ENCODE measurements around the gene TACR1.
"Not testable (repeated sequence)": the region's sequence is repeated elsewhere in the genome, so short reads cannot be mapped to it uniquely, and the experiment has no call there.

The TACR1 gene

GRCh38 chr2:75194184-75194868, 5.0 kb downstream of the TACR1 start:
- DNase-seq = no peak

GRCh38 chr2:75192496-75192895, 6.8 kb downstream of the TACR1 start:
- no peak for DNase-seq

GRCh38 chr2:75190271-75190990, 8.9 kb downstream of the TACR1 start:
- DNase-seq = no peak

GRCh38 chr2:75186821-75187220, 12.5 kb downstream of the TACR1 start:
- no peak for DNase-seq

- no peak for DNase-seq
Observed at GRCh38 chr2:75182606-75183005, 16.7 kb downstream of the TACR1 start.

- no peak for DNase-seq
Observed at GRCh38 chr2:75180476-75180875, 18.8 kb downstream of the TACR1 start.

GRCh38 chr2:75177427-75177826, 21.9 kb downstream of the TACR1 start:
- DNase-seq = no peak

- DNase-seq = no peak
Observed at GRCh38 chr2:75175456-75175855, 23.9 kb downstream of the TACR1 start.

GRCh38 chr2:75174981-75175380, 24.3 kb downstream of the TACR1 start:
- DNase-seq = no peak

- no peak for DNase-seq
Observed at GRCh38 chr2:75174519-75174918, 24.8 kb downstream of the TACR1 start.

- no peak for DNase-seq
Observed at GRCh38 chr2:75173740-75174139, 25.6 kb downstream of the TACR1 start.

- DNase-seq = not testable (repeated sequence)
Observed at GRCh38 chr2:75171423-75171822, 27.9 kb downstream of the TACR1 start.

- no peak for DNase-seq
Observed at GRCh38 chr2:75170889-75171288, 28.4 kb downstream of the TACR1 start.

- DNase-seq = no peak
Observed at GRCh38 chr2:75168186-75168585, 31.1 kb downstream of the TACR1 start.

- no peak for DNase-seq
Observed at GRCh38 chr2:75166491-75166890, 32.8 kb downstream of the TACR1 start.

GRCh38 chr2:75162897-75163296, 36.4 kb downstream of the TACR1 start:
- DNase-seq = peak; percentile 17

- no peak for DNase-seq
Observed at GRCh38 chr2:75162259-75162658, 37.1 kb downstream of the TACR1 start.

GRCh38 chr2:75157435-75157834, 41.9 kb downstream of the TACR1 start:
- no peak for DNase-seq

- no peak for DNase-seq
Observed at GRCh38 chr2:75155115-75155514, 44.2 kb downstream of the TACR1 start.

GRCh38 chr2:75153221-75153620, 46.1 kb downstream of the TACR1 start:
- DNase-seq = no peak

GRCh38 chr2:75152243-75152642, 47.1 kb downstream of the TACR1 start:
- not testable (repeated sequence) for DNase-seq

- DNase-seq = not testable (repeated sequence)
Observed at GRCh38 chr2:75147884-75148283, 51.4 kb downstream of the TACR1 start.

- no peak for DNase-seq
Observed at GRCh38 chr2:75146606-75147332, 52.6 kb downstream of the TACR1 start.

- not testable (repeated sequence) for DNase-seq
Observed at GRCh38 chr2:75146221-75146605, 53.1 kb downstream of the TACR1 start.

All from RPMI8226 (cell line).